Measurements from ENCODE around the gene ABCA13.
"Not testable (repeated sequence)": the region's sequence is repeated elsewhere in the genome, so short reads cannot be mapped to it uniquely, and the experiment has no call there.

Gene ABCA13, protein sequence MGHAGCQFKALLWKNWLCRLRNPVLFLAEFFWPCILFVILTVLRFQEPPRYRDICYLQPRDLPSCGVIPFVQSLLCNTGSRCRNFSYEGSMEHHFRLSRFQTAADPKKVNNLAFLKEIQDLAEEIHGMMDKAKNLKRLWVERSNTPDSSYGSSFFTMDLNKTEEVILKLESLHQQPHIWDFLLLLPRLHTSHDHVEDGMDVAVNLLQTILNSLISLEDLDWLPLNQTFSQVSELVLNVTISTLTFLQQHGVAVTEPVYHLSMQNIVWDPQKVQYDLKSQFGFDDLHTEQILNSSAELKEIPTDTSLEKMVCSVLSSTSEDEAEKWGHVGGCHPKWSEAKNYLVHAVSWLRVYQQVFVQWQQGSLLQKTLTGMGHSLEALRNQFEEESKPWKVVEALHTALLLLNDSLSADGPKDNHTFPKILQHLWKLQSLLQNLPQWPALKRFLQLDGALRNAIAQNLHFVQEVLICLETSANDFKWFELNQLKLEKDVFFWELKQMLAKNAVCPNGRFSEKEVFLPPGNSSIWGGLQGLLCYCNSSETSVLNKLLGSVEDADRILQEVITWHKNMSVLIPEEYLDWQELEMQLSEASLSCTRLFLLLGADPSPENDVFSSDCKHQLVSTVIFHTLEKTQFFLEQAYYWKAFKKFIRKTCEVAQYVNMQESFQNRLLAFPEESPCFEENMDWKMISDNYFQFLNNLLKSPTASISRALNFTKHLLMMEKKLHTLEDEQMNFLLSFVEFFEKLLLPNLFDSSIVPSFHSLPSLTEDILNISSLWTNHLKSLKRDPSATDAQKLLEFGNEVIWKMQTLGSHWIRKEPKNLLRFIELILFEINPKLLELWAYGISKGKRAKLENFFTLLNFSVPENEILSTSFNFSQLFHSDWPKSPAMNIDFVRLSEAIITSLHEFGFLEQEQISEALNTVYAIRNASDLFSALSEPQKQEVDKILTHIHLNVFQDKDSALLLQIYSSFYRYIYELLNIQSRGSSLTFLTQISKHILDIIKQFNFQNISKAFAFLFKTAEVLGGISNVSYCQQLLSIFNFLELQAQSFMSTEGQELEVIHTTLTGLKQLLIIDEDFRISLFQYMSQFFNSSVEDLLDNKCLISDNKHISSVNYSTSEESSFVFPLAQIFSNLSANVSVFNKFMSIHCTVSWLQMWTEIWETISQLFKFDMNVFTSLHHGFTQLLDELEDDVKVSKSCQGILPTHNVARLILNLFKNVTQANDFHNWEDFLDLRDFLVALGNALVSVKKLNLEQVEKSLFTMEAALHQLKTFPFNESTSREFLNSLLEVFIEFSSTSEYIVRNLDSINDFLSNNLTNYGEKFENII (N-terminal part only)

DNA sequence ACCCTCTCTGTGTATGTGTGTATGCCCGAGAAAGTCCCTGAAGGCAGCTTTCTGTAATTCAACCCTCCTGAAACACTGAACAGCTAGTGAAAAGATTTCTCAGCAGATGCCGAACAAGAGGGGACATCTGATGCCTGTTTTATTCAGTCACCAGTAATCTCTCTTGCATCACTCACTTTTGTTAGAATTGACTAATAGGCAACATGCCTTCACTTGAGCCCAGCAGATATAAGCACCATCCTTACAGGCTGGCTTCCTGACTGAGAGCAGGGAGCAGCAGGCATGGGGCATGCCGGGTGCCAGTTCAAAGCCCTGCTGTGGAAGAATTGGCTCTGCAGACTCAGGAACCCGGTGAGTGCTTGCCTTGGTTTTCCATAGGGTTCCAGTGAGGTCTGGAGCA is at the start of gene ABCA13:
Gene ABCA13, plus strand, starts transcription at position 257 of the 400 bp plus-strand sequence. Its CDS starts 26 bp downstream, at position 283.
- Mint-ChIP-seq H3K27ac (no peak within 1 kb of the TSS), H3K4me3 (no peak within 1 kb of the TSS), H3K9me3 (no peaks in the 10 kb centered on the region), H3K36me3 (ENCODE audit: low read depth) (no peaks in the 10 kb centered on the region), H3K4me1 (ENCODE audit: low read depth) (no peaks in the 10 kb centered on the region), H3K27me3 (ENCODE audit: low read depth) (peaks cover 16% of the 10 kb centered on the region)
- no peak for DNase-seq (ENCODE audit: low spot score)

DNA sequence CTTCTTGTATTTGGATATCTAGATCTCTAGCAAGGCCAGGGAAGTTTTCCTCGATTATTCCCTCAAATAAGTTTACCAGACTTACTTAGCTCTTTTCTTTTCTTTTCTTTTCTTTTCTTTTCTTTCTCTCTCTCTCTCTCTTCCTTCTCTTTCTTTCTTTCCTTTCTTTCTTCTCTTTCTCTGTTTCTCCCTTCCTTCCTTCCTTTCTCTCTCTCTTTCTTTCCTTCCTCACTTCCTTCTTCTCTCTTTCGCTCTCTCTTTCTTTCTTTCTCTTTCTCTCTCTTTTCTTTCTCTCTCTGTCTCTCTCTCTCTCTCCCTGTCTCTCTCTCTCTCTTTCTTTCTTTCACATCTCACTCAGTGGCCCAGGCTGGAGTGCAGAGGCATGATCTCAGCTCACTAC is 45.2 kb upstream of the ABCA13 start:
- DNase-seq (ENCODE audit: low spot score): no peak
- peaks cover 6% of the 10 kb centered on the region for H3K4me1 Mint-ChIP-seq (ENCODE audit: low read depth)
- H3K4me3 Mint-ChIP-seq: no peak overlapping the region
- H3K36me3 Mint-ChIP-seq (ENCODE audit: low read depth): no peaks in the 10 kb centered on the region
- H3K27ac Mint-ChIP-seq: no peak overlapping the region
- H3K9me3 Mint-ChIP-seq: no peaks in the 10 kb centered on the region
- H3K27me3 Mint-ChIP-seq (ENCODE audit: low read depth): peaks cover 41% of the 10 kb centered on the region

DNA sequence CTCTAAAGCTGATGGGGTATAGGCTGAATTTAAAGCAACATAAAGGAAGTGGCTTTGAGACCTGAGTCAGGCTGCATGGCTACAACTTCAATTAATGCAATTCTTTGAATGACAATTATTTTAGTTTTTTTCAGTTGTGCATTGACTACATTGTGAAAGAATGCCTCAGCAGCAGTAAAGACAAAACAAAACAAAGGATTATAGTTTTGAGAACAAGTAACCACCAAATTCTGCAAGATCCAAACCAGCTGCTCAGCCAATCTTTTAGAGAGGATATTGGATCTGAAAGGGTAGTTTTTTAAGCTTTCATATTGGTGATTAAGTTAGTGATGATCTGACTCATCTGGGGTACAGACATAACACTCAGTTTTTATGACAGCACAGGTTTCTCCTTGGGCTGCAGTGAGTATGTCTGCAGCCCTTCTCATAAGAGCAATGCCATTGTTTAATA is 40.6 kb upstream of the ABCA13 start:
- Mint-ChIP-seq H3K27ac (no peak overlapping the region), H3K27me3 (ENCODE audit: low read depth) (peaks cover 15% of the 10 kb centered on the region), H3K36me3 (ENCODE audit: low read depth) (no peaks in the 10 kb centered on the region), H3K9me3 (no peaks in the 10 kb centered on the region), H3K4me1 (ENCODE audit: low read depth) (peaks cover 10% of the 10 kb centered on the region), H3K4me3 (no peak overlapping the region)
- DNase-seq (ENCODE audit: low spot score): no peak

DNA sequence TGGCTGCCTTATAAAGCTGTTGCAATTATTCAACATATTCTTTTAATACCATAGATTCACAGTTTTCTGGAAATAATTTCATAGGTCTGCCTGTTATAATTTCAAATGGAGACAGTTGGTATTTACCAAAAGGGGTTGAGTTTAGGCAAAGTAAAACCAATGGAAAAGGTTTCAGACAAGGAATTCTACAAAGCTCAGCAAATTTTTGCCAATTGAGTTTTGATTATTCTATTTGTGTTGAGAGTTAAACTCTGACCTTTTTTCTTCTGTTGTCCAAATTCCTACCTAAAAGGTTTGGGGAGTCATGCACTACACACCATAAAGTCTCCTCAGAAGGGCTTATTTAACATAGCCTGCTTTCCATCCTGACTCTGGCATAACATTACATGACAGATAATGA is 38.5 kb upstream of the ABCA13 start:
- Mint-ChIP-seq H3K9me3 (no peaks in the 10 kb centered on the region), H3K4me3 (no peak overlapping the region), H3K36me3 (ENCODE audit: low read depth) (no peaks in the 10 kb centered on the region), H3K27me3 (ENCODE audit: low read depth) (peaks cover 6% of the 10 kb centered on the region), H3K4me1 (ENCODE audit: low read depth) (peaks cover 10% of the 10 kb centered on the region), H3K27ac (no peak overlapping the region)
- DNase-seq (ENCODE audit: low spot score): no peak

DNA sequence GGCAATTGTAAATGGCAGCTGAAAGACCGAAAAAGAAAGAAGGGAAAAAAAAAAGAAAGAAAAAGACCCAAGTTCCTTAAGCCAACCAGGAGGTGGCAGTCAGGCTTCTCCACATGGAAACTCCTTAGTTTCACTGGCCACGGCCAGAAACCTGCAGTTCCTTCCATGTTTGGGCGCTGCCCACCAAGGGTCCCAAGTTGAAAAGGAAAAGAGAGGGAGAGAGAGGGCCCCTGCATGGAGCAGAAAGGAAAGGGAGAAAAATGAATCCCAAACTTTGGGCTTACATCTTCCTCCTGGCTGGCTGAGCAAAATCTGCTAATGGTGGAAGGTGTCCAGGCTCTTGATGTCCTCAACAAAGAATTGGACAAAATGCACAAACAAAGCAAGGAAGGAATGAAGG is 31.8 kb upstream of the ABCA13 start:
- H3K4me3 Mint-ChIP-seq: no peak overlapping the region
- no peak for DNase-seq (ENCODE audit: low spot score)
- H3K27ac Mint-ChIP-seq: no peak overlapping the region
- no peaks in the 10 kb centered on the region for H3K4me1 Mint-ChIP-seq (ENCODE audit: low read depth)
- H3K9me3 Mint-ChIP-seq: no peaks in the 10 kb centered on the region
- no peaks in the 10 kb centered on the region for H3K36me3 Mint-ChIP-seq (ENCODE audit: low read depth)
- H3K27me3 Mint-ChIP-seq (ENCODE audit: low read depth): peaks cover 2% of the 10 kb centered on the region

DNA sequence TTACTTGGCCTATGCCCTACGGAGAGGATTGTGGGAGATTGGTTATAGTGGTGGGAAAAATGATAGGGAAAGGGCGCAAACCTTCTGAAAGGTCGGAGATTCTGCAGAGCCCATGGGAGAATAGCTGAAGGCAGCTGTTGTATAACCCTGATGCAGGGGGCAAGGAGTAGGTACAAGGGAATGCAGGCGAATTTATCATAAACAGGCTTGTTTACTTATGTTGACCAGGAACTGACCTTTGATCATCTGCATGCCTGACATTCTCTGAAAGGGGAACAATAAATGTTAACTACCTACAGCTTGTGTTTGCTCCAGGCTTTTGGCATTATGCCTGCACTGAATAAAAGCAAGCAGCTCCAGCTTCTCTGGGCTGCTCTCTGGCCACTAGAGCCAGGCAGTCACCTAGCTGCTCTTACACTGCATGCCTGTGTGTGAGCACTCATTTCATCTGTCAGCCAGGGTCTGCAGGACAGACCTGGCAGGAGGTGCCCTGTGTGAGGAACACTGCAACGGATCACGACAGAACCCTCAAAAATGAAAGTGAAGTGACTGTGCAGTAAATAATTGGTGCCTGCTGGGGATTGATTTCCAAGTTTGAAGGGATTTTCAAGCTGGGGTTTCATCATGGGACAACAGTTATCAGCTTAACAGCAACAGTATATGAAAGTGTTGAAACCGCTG is 31.1 kb upstream of the ABCA13 start:
- no peaks in the 10 kb centered on the region for H3K36me3 Mint-ChIP-seq (ENCODE audit: low read depth)
- no peak for DNase-seq (ENCODE audit: low spot score)
- peaks cover 4% of the 10 kb centered on the region for H3K27me3 Mint-ChIP-seq (ENCODE audit: low read depth)
- no peak overlapping the region for H3K27ac Mint-ChIP-seq
- H3K4me3 Mint-ChIP-seq: no peak overlapping the region
- H3K4me1 Mint-ChIP-seq (ENCODE audit: low read depth): no peaks in the 10 kb centered on the region
- no peaks in the 10 kb centered on the region for H3K9me3 Mint-ChIP-seq

DNA sequence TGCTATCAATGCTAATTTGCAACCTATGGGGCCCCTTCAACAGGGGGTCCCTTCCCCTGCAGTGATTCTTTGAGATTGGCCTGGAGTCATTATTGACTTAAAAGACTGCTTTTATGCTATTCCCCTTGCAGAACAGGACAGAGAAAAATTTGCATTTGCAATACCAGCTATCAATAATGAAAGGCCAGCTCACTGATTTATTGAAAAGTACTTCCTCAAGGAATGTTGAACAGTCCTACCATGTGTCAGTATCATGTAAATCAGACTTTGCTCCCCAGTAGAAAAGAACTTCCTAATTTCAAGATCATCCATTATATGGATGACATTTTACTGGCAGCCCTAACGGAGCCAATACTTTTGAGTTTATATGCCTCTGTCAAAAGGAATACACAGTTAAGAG is 29.7 kb upstream of the ABCA13 start:
- H3K9me3 Mint-ChIP-seq: no peaks in the 10 kb centered on the region
- no peak overlapping the region for H3K4me3 Mint-ChIP-seq
- H3K27me3 Mint-ChIP-seq (ENCODE audit: low read depth): peaks cover 4% of the 10 kb centered on the region
- H3K36me3 Mint-ChIP-seq (ENCODE audit: low read depth): no peaks in the 10 kb centered on the region
- no peak overlapping the region for H3K27ac Mint-ChIP-seq
- no peaks in the 10 kb centered on the region for H3K4me1 Mint-ChIP-seq (ENCODE audit: low read depth)
- DNase-seq (ENCODE audit: low spot score): no peak

DNA sequence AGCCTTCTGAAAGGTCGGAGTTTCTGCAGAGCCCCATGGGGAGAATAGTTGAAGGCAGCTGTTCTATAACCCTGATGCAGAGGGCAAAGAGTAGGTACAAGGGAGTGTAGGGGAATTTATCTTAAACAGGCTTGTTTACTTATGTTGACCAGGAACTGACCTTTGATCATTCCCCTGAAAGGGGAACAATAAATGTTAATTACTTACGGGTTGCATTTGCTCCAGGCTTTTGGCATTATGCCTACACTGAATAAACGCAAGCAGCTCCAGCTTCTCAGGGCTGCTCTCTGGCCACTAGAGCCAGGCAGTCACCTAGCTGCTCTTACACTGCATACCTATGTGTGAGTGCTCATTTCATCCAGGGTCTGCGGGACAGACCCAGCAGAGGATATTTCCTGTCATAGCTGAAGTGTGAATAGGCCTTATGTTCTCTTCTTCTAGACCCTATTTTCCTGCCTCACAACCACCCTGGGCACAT is 26.9 kb upstream of the ABCA13 start:
- Mint-ChIP-seq H3K4me1 (ENCODE audit: low read depth) (no peaks in the 10 kb centered on the region), H3K36me3 (ENCODE audit: low read depth) (no peaks in the 10 kb centered on the region), H3K27me3 (ENCODE audit: low read depth) (peaks cover 13% of the 10 kb centered on the region), H3K27ac (no peak overlapping the region), H3K9me3 (no peaks in the 10 kb centered on the region), H3K4me3 (no peak overlapping the region)
- DNase-seq (ENCODE audit: low spot score): no peak

DNA sequence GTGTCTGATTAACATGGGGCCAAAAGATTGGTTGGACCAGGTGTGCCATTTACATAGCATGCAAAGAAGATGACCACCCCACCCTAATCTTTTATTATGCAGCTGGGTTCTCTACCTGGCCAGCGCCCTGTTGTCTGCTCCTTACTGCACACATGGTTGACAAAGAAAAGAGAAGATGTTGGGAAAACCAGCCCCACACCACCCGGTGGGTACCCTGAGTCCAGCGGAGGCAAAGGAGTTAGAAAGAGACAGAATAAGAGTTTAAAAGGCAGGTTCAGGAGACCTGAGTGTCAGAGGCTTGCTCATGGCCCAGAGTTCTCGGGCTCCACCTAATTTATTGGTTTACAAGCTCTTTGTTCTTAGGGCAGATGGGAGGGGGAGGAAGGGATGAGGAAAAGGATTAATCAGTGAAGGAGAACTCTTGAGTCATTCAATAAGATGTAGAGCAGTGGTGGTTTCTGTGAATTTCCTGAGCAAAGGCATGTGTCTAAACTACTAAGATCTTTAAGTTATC is 24.1 kb upstream of the ABCA13 start:
- no peaks in the 10 kb centered on the region for H3K36me3 Mint-ChIP-seq (ENCODE audit: low read depth)
- H3K9me3 Mint-ChIP-seq: no peaks in the 10 kb centered on the region
- no peak for DNase-seq (ENCODE audit: low spot score)
- H3K4me1 Mint-ChIP-seq (ENCODE audit: low read depth): no peaks in the 10 kb centered on the region
- no peak overlapping the region for H3K27ac Mint-ChIP-seq
- peaks cover 26% of the 10 kb centered on the region for H3K27me3 Mint-ChIP-seq (ENCODE audit: low read depth)
- H3K4me3 Mint-ChIP-seq: no peak overlapping the region

DNA sequence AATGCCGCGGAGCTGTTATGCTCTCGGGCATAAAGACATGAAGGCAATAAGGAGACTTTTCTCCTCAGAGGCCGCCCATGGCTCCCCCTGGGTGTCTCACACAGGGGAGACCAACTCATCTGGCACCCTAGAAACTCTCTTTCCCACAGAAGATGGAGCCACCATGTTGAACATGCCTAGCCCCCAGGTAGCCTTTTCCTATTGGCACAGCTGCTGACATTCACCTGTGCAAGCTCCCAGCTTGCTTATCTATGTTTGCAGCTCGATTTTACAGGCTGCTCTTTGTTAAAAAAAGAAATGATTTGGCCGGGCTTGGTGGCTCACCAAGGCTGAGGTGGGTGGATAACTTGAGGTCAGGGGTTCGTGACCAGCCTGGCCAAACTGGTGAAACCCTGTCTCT is 23.6 kb upstream of the ABCA13 start:
- not testable (repeated sequence) for H3K27ac Mint-ChIP-seq; H3K36me3 Mint-ChIP-seq (ENCODE audit: low read depth); H3K9me3 Mint-ChIP-seq; DNase-seq (ENCODE audit: low spot score); H3K4me1 Mint-ChIP-seq (ENCODE audit: low read depth); H3K4me3 Mint-ChIP-seq
- peaks cover 26% of the 10 kb centered on the region for H3K27me3 Mint-ChIP-seq (ENCODE audit: low read depth)

DNA sequence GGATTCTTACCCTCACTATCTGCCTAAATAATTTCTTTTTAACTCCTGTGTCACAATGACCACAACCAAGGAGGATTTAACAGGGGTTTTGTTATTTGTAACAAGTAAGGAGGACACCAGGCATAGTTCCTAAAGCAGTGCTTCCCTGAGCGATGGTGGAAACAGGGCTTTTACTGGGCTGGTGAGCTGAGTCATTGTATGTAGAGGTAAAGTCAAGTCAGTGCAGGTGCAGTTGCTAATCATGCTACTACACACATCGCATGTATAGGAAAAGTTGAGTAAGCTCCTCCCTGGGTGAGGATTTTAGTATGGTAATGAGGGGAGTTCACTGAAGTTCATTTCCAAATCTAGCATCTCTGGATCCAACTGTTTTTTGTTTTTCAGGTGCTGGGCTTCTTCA is 22.9 kb upstream of the ABCA13 start:
- Mint-ChIP-seq H3K27ac (no peak overlapping the region), H3K9me3 (no peaks in the 10 kb centered on the region), H3K4me1 (ENCODE audit: low read depth) (no peaks in the 10 kb centered on the region), H3K27me3 (ENCODE audit: low read depth) (peaks cover 26% of the 10 kb centered on the region), H3K36me3 (ENCODE audit: low read depth) (no peaks in the 10 kb centered on the region), H3K4me3 (no peak overlapping the region)
- DNase-seq (ENCODE audit: low spot score): no peak

DNA sequence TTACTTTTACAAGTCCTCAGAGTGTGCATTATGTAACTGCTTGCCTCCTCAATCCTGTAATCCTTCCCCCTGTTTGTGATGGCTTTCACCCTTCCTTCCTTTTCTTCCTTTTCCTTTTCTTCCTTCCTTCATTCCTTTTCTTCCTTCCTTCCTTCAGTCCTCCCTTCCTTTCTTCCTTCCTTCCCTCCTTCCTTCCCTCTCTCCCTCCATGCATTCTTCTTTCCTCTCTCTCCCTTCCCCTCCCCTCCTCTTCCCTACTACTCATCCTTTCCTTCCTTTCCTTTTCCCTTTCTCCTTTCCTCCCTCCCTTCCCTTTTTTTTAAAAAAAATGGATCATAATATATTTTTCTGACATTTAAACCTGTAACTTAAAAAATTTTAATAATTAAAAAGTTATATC is 22.2 kb upstream of the ABCA13 start:
- DNase-seq (ENCODE audit: low spot score): no peak
- H3K4me3 Mint-ChIP-seq: no peak overlapping the region
- H3K9me3 Mint-ChIP-seq: no peaks in the 10 kb centered on the region
- no peak overlapping the region for H3K27ac Mint-ChIP-seq
- no peaks in the 10 kb centered on the region for H3K4me1 Mint-ChIP-seq (ENCODE audit: low read depth)
- H3K36me3 Mint-ChIP-seq (ENCODE audit: low read depth): no peaks in the 10 kb centered on the region
- peaks cover 26% of the 10 kb centered on the region for H3K27me3 Mint-ChIP-seq (ENCODE audit: low read depth)

DNA sequence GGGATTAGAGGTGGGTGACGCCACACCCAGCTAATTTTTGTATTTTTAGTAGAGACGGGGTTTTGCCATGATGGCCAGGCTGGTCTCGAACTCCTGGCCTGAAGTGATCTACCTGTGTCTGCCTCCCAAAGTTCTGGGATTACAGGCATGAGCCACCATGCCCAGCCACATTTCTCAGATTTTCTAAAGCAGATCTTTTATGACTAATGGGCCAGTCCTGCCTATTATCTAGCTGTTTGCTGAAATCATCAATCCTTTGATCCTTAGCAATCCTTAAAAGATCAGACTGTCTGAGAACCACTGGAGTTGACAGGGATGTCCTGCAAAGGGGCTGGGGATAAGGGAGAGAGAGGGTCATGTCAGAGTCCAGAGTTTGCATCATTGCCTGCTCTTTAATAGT is 21.2 kb upstream of the ABCA13 start:
- H3K36me3 Mint-ChIP-seq (ENCODE audit: low read depth): no peaks in the 10 kb centered on the region
- no peak overlapping the region for H3K4me3 Mint-ChIP-seq
- DNase-seq (ENCODE audit: low spot score): no peak
- no peak overlapping the region for H3K27ac Mint-ChIP-seq
- H3K4me1 Mint-ChIP-seq (ENCODE audit: low read depth): peaks cover 3% of the 10 kb centered on the region
- H3K9me3 Mint-ChIP-seq: no peaks in the 10 kb centered on the region
- H3K27me3 Mint-ChIP-seq (ENCODE audit: low read depth): peaks cover 27% of the 10 kb centered on the region
